ENCODE data around the gene PMAIP1.
"Not testable (repeated sequence)": the region's sequence is repeated elsewhere in the genome, so short reads cannot be mapped to it uniquely, and the experiment has no call there.

The PMAIP1 gene

GRCh38 chr18:59885579-59886163, 14.1 kb upstream of the PMAIP1 start:
- DNase-seq, result no peak

GRCh38 chr18:59886399-59886798, 13.4 kb upstream of the PMAIP1 start:
- DNase-seq, result not testable (repeated sequence)

GRCh38 chr18:59892123-59892522, 7.7 kb upstream of the PMAIP1 start:
- no peak for DNase-seq

DNA sequence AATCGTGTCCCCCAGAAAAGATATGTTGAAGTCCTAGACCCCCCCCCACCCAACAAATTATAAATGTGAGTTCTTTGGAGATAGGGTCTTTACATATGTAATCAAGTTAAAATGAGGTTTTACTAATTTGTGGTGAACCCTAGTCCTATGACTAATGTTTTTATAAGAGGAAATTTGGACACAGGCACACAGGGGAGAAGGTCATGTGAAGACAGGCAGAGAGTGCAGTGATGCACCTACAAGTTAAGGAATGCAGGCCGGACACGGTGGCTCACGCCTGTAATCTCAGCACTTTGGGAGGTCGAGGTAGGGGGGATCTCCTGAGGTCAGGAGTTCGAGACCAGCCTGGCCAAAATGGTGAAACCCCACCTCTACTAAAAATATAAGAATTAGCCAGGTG, 5.8 kb upstream of the PMAIP1 start:
- no peak for DNase-seq

- no peak for DNase-seq
Measured at GRCh38 chr18:59897321-59897954, 2.4 kb upstream of the PMAIP1 start.

GRCh38 chr18:59898093-59898492, 1.7 kb upstream of the PMAIP1 start:
- no peak for DNase-seq

DNA sequence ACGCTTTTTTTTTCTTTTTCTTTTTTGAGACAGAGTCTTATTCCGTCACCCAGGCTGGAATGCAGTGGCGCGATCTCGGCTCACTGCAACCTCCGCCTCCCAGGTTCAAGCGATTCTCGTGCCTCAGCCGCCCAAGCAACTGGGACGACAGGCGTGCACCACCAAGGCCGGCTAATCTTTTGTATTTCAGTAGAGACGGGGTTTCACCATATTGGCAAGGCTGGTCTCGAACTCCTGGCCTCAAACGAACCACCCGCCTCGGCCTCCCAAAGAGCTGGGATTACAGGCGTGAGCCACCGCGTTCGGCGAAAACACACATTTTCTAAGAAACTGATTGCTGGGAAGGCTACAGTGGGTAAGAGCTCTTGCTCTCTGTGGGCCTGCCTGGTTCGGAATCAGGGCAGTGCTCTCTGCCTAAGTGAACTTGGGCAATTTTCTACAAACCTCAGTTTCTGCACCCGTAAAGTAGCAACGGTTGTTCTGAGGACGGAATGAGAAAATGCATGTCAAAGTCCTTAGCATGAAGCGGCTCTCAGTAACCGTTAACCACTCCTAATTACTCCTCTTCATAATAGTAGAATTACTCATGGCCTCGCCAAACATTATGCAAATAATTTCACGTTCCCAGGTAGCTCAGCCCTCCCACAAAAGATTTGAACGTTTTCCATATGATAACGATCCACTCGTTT, 1.0 kb upstream of the PMAIP1 start:
- DNase-seq, result no peak

- no peak for DNase-seq
Measured at GRCh38 chr18:59900222-59901128, 679 bp downstream of the PMAIP1 start.

DNA sequence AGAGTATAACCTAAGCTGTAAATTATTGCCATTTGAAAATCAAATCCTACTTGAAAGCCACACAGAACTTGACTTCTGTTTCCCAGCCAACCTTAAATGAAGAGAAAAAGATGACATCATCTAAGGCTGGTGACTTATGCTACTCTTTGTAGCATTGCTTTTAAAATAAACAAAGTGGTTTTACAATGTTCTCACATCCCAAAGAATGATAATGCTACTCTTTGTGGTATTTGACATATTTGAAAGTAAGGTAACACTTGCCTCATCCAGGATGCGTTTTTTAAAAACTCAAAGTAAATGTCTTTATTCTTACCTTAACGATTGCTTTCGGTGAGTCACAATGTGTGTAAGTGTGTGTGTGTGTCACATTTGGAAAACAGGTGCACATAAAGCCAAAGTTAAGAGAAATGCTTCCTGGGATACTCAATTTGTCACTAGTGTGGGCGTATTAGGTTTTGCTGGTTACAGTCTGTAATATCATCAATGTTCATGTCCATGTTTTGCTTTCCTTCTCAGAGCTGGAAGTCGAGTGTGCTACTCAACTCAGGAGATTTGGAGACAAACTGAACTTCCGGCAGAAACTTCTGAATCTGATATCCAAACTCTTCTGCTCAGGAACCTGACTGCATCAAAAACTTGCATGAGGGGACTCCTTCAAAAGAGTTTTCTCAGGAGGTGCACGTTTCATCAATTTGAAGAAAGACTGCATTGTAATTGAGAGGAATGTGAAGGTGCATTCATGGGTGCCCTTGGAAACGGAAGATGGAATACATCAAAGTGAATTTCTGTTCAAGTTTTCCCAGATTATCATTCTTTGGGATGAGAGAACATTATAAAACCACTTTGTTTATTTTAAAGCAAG, 2.6 kb downstream of the PMAIP1 start:
- no peak for DNase-seq

- no peak for DNase-seq
Measured at GRCh38 chr18:59902993-59903610, 3.3 kb downstream of the PMAIP1 start.

- no peak for DNase-seq
Measured at GRCh38 chr18:59904011-59904601, 4.3 kb downstream of the PMAIP1 start.

DNA sequence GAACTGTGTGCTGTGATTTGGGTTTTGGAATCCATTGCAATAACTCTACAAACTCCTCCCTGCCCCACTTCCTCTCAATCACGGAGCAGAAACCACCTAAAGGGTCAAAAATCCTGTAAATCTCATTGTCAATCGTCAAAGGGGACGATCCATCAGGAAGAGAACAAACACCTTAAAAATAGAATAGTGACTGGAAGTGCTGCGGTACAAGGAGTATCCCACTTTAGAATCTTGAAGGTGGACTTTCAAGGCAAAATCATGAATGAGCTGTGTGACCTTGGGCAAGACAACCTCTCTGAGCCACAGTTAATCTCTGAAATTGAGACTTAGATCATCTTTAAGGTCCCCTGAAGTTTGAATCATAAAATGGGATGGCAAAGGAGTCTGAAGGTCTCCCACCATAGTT, 5.9 kb downstream of the PMAIP1 start:
- no peak for DNase-seq

DNA sequence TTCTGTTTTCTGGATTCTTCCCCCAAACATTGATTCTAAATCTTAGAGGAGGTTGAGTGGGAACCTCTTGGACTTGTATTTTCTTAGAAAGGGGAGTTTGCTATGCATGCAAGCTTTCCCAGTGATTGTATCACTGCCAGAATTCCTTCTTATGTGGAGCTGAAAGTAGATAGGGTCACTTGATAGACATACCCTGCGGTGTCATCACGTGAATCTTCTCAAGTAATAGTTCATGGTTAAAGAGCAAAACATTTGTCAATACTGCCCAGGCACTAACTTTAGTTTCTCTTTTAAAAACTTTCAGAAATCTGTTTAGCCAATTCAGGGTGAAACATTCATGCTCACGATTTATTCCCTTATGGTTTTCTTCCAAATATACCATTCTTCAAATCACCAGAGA, 6.4 kb downstream of the PMAIP1 start:
- DNase-seq, result no peak

DNA sequence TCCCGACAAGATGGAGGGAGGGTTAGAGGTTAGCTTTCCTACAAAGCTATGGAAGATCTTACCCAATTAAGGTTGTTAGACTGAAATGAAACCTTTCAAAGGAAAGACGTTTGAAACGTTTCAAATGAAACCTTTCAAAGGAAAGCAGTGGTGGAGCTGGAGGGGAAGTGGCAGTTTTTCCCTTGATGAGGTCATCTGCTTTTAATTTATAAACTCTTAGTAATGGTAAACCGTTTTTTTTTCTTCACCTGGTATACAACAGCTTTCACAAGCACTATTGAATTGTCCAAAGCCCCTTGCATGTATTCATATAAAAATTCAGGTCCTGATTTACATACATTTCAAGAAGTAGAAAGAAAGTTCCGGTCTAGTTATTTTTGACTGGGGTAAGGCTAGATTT, 7.4 kb downstream of the PMAIP1 start:
- no peak for DNase-seq

DNA sequence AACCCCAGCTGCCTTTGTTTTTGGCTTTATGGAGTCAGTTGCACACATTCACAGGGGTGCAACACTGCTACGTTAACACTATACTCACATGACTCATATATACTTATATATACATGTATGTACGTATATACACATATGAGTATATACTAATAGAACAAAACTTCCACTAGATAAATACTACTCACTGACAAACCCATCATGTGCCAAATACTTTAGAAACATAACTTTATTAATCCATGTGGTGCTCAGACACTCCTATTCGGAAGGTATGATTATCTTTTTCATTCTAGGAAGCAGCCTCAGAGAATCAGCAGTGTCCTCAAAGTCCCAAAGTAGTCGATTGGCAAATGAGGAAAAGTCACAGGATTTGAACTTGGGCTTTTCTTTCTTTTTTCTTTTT, 7.9 kb downstream of the PMAIP1 start:
- no peak for DNase-seq

- DNase-seq, result no peak
Measured at GRCh38 chr18:59908799-59909198, 9.0 kb downstream of the PMAIP1 start.

- no peak for DNase-seq
Measured at GRCh38 chr18:59909289-59910036, 9.7 kb downstream of the PMAIP1 start.

- no peak for DNase-seq
Measured at GRCh38 chr18:59910967-59911366, 11.2 kb downstream of the PMAIP1 start.

DNA sequence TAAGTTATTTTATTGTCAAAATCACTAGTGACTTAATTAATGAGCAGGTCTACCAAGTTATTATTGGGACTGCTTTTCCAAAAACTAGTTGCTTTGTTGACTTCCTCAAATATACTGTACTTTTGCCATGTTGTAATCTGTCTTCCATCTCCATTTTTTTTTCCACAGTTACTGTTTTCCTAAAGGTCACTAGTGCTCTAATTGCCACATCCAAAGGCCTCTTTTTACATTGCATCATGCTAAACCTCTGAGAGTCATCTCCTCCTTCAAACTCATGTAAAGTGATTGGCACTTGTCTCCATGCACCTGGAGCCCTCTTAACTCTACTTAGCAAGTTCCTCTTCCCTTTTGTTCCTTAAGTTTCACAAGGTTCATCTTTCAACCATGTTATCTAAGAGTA, 11.8 kb downstream of the PMAIP1 start:
- DNase-seq, result no peak

DNA sequence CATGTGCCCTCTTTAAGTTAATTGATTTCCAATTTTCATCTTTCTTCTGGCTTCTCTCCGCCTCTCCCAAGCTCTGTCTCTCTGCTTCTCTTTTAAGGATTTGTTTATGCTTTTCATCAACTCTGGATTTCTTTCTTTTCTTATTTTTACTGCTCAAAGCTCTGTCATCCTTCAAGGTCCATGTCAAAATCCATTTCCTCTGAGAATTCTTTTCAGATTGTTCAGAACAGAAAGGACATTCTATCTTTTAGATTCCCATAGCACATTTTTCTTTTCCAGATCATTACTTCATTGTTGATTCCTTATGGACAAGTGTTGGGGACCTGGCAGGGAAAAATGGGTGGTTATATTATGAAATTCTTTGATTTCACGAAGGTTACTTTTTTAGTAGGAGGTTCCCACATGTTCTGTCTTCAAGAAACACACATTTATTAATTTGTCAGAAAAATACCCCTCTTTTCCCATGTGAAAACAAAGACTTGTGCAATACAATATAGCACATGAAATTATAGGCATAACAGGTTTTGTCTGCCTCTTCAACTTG, 12.3 kb downstream of the PMAIP1 start:
- no peak for DNase-seq

DNA sequence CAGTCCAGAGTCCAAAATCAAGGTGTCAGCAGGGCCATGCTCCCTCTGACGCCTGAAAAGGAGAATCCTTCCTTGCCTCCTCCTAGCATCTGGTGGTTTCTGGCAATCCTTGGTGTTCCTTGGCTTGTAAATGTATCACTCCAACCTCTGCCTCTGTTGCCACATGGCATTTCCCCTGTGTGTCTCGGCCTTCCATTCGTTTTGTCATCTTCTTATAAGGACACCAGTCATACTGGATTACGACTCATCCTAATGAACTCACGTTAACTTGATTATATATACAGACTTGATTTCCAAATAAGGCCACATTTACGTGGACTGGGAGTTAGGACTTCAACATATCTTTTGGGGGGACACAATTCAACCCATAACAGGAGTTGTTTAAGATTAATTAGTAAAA, 15.8 kb downstream of the PMAIP1 start:
- DNase-seq, result no peak

All from KG1 (cell line).